Left ventricle myocardium inferior (tissue), 1 donor: ENCODE data around the gene STRBP. TPM values are rescaled to one million over a fixed set of nuclear protein-coding genes. Genes with fewer than 3 reads are reported as not detected.

ENCODE experiments used
- DNase-seq: peaks from one replicate; pipeline ENCODE4 v3.0.0-alpha.2; 2020
- H3K27ac ChIP-seq: fragments of 200-600 bp; replicated peaks from 2 replicates; pipeline ENCODE4 v1.8.0; 2021
- H3K27me3 ChIP-seq: fragments of 200-600 bp; 2 replicates; pipeline ENCODE4 v1.8.0; 2021; ENCODE audit warnings: low read depth
- H3K36me3 ChIP-seq: fragments of 200-600 bp; 2 replicates; pipeline ENCODE4 v1.8.0; 2021
- H3K4me1 ChIP-seq: fragments of 200-600 bp; 2 replicates; pipeline ENCODE4 v1.8.0; 2021
- H3K4me3 ChIP-seq: fragments of 200-600 bp; 2 replicates; pipeline ENCODE4 v1.8.0; 2021; ENCODE audit warnings: mild to moderate bottlenecking, moderate library complexity
- H3K9me3 ChIP-seq: fragments of 200-600 bp; replicated peaks from 2 replicates; pipeline ENCODE4 v1.8.0; 2021
- intact Hi-C: fragments of 100-400 bp; cut with micrococcal nuclease; formaldehyde crosslinking; loops from one replicate; pipeline ENCODE4 v1.11.0; 2022
- total RNA-seq: library from RNA; stranded (reverse); fragmentation: NEBNext Ultra II Directional; extraction: Animal tissue kit (Norgen Biotek cat#: 25700); gene quantifications from one replicate; pipeline ENCODE4 v1.2.1, GENCODE V29; 2021
- TF ChIP-seq, protein P1 (sequence below): fragments of 200-600 bp; IDR thresholded peaks from 2 replicates; pipeline ENCODE4 v1.8.0; 2021; ENCODE audit warnings: antibody characterized with exemption, mild to moderate bottlenecking, borderline replicate concordance
- donor health status: DM: no; HTN: yes; CAD: no; lungs with severe emphysema.

The STRBP gene
- total RNA-seq, 1 donor from 2014 or later = 26.4 TPM

DNA sequence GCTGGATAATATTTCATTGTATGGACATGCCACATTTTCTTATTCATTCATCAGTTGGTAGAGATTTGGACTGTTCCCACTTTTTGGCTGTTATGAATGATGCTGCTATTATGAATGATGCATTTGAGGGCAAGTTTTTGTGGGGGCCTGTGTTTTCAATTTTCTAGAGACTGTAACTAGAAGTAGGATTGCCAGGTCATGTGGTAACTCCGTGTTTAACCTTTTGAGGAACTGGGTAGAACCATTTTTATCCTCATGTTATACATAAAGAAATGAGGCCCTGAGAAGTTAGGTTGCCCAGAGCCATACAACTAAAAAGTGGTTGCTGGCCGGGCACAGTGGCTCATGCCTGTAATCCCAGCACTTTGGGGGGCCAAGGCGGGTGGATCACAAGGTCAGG, 22.4 kb upstream of the STRBP start:
- TF ChIP-seq, protein P1, sequence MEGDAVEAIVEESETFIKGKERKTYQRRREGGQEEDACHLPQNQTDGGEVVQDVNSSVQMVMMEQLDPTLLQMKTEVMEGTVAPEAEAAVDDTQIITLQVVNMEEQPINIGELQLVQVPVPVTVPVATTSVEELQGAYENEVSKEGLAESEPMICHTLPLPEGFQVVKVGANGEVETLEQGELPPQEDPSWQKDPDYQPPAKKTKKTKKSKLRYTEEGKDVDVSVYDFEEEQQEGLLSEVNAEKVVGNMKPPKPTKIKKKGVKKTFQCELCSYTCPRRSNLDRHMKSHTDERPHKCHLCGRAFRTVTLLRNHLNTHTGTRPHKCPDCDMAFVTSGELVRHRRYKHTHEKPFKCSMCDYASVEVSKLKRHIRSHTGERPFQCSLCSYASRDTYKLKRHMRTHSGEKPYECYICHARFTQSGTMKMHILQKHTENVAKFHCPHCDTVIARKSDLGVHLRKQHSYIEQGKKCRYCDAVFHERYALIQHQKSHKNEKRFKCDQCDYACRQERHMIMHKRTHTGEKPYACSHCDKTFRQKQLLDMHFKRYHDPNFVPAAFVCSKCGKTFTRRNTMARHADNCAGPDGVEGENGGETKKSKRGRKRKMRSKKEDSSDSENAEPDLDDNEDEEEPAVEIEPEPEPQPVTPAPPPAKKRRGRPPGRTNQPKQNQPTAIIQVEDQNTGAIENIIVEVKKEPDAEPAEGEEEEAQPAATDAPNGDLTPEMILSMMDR = no peak
- intact Hi-C loops = no loop called here
- no peaks in the 10 kb centered on the region for H3K36me3 ChIP-seq
- H3K27ac ChIP-seq = no peak overlapping the region
- H3K4me1 ChIP-seq = no peaks in the 10 kb centered on the region
- no peak overlapping the region for H3K4me3 ChIP-seq
- no peak for DNase-seq
- no peaks in the 10 kb centered on the region for H3K9me3 ChIP-seq
- H3K27me3 ChIP-seq = peaks cover 7% of the 10 kb centered on the region

- Histone ChIP-seq H3K4me3 (no peak overlapping the region), H3K27ac (no peak overlapping the region), H3K27me3 (peaks cover 12% of the 10 kb centered on the region), H3K36me3 (no peaks in the 10 kb centered on the region), H3K9me3 (no peaks in the 10 kb centered on the region), H3K4me1 (peaks cover 7% of the 10 kb centered on the region)
- intact Hi-C loops = no loop called here
- TF ChIP-seq, protein P1 = no peak
- DNase-seq = no peak
Measured at GRCh38 chr9:123287639-123288038, 19.3 kb upstream of the STRBP start.

- intact Hi-C loops = no loop called here
- no peak for DNase-seq
- Histone ChIP-seq H3K4me1 (peaks cover 14% of the 10 kb centered on the region), H3K27ac (no peak overlapping the region), H3K9me3 (no peaks in the 10 kb centered on the region), H3K4me3 (no peak overlapping the region), H3K36me3 (no peaks in the 10 kb centered on the region), H3K27me3 (peaks cover 12% of the 10 kb centered on the region)
- TF ChIP-seq, protein P1 = no peak
Measured at GRCh38 chr9:123286324-123286723, 17.9 kb upstream of the STRBP start.

GRCh38 chr9:123284656-123285055, 16.3 kb upstream of the STRBP start:
- Histone ChIP-seq H3K27ac (no peak overlapping the region), H3K9me3 (no peaks in the 10 kb centered on the region), H3K36me3 (no peaks in the 10 kb centered on the region), H3K27me3 (peaks cover 5% of the 10 kb centered on the region), H3K4me1 (peaks cover 14% of the 10 kb centered on the region), H3K4me3 (no peak overlapping the region)
- no peak for DNase-seq
- intact Hi-C loops = no loop called here
- TF ChIP-seq, protein P1 = no peak

DNA sequence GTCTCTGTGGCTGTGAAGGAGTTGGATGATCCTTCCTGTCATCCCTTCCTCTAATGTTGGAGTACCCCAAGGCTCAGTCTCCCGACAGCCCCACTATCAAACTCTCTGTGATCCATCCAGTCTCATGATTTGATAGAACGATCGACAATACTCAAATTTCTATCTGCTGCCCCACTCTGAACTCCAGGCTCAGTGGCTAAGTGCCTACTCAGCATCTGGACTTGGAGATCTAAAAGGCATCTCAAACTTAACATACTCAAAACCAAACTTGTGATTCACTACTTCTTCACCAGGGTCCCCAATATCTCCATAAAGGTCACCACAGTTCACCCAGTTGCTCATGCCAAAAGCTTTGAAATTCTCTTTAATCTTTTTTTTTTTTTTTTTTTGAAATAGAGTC, 15.1 kb upstream of the STRBP start:
- intact Hi-C loops = no loop called here
- TF ChIP-seq, protein P1 = no peak
- H3K4me3 ChIP-seq = no peak overlapping the region

DNA sequence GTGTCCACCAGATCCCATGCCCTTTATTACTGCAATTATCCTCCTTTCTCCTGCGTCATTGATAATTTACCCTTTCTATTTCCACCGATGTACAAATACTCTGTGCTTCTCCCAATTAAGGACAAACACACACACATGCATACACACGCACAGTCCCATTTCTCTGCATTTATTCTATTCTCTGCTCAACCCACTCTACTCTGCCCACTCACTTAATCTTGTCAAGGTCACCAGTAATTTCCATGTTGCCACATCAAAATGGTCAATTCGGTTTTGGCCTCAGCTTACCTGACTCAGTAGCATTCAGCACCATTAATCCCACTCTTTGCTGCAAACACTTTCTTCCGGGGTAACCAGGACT, 14.6 kb upstream of the STRBP start:
- TF ChIP-seq, protein P1 = no peak
- H3K27ac ChIP-seq = peak overlapping the region; percentile 81
- intact Hi-C loops = no loop called here
- peaks cover 14% of the 10 kb centered on the region for H3K4me1 ChIP-seq
- no peak for DNase-seq
- H3K4me3 ChIP-seq = no peak overlapping the region
- H3K36me3 ChIP-seq = no peaks in the 10 kb centered on the region
- H3K9me3 ChIP-seq = no peaks in the 10 kb centered on the region
- H3K27me3 ChIP-seq = peaks cover 5% of the 10 kb centered on the region

More for the DNA sequence above, 15.1 kb upstream of the STRBP start:
- no peak for DNase-seq
- Histone ChIP-seq H3K4me1 (peaks cover 14% of the 10 kb centered on the region), H3K36me3 (no peaks in the 10 kb centered on the region), H3K27ac (peak overlapping the region; percentile 81), H3K27me3 (peaks cover 5% of the 10 kb centered on the region), H3K9me3 (no peaks in the 10 kb centered on the region)
